Measurements from ENCODE around the gene GNAO1. TPM values are rescaled to one million over a fixed set of nuclear protein-coding genes. Genes with fewer than 3 reads are reported as not detected.
"Not testable (repeated sequence)": the region's sequence is repeated elsewhere in the genome, so short reads cannot be mapped to it uniquely, and the experiment has no call there.

The GNAO1 gene
- polyA plus RNA-seq, 3 donors: not detected

DNA sequence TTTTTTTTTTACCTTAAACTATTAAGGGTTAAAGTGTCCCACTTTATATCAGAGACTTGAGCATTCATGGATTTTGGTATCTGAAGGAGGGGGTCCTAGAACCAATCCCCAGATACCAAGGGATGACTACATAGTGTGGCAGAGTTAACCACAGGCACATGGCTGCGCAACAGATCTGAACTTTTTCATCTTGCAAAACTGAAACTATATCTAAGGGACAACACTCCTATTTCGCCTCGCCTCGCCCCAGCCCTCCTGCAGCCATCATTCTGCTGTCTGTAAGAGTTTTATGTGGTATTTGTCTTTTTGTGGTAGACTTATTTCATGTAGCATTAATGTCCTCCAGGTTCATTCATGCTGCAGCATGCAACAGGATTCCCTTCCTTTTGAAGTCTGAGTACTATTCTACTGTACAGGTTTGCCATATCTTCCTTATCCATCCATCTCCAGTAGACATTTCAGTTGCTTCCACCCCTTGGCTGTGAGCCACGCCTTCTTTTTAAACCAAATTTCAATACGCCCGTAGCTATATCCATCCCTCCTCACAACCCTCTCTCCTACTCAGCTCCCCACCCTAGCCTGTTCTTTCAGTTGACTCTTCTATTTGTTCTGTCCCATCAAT is 180.8 kb downstream of the GNAO1 start:
- intact Hi-C loops (cut with micrococcal nuclease): no loop called here
- H3K27ac ChIP-seq (ENCODE audit: low read depth in 1 of 2, low read length in 2 of 2): no peak overlapping the region
- no peak overlapping the region for H3K4me3 Mint-ChIP-seq

DNA sequence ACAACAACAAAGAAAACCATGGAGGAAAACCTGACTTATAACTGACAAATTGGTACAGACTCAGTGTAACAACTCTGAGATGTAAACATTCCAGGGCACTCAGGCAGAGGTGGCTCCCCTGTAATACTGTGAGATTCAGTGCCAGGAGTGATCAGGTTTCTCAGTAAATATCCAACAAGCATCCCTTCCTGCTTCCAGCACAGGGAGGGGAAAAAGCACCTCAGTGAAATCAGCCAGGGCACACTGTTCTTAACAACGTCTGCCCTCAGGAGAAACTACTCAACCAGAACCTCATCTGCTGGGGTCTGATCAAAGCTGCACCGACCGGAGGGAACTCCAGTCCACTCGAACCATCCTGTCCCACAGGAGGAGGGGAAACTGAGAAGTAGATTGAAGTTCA is 181.7 kb downstream of the GNAO1 start:
- no peak overlapping the region for H3K4me3 ChIP-seq (replicated peaks in 1 of 3; ENCODE audit: low read depth in 2 of 3, low read length in 3 of 3)
- no peak overlapping the region for H3K9ac ChIP-seq (ENCODE audit: insufficient read depth, low read length, poor library complexity, severe bottlenecking)
- no peak overlapping the region for H3K4me2 ChIP-seq (replicated peaks; ENCODE audit: extremely low read depth, low read length, poor library complexity, severe bottlenecking)
- H2AFZ ChIP-seq (ENCODE audit: insufficient read depth, low read depth, low read length, poor library complexity, severe bottlenecking): no peak overlapping the region
- peaks cover 0 to 2% (median 1%) of the 10 kb centered on the region in 3 donors for H3K27me3 Mint-ChIP-seq (ENCODE audit: low read depth in 3 of 3)
- H3K4me3 Mint-ChIP-seq: no peak overlapping the region
- no peaks in the 10 kb centered on the region for H3K27me3 ChIP-seq (ENCODE audit: control insufficient read depth in 2 of 2, insufficient read depth in 2 of 2, low read length in 2 of 2)
- peaks cover 66 to 76% of the 10 kb centered on the region in 2 donors for H3K36me3 Mint-ChIP-seq
- H3K79me2 ChIP-seq (ENCODE audit: insufficient read depth, low read length): peaks cover 7% of the 10 kb centered on the region
- H3K27ac Mint-ChIP-seq: no peak overlapping the region
- TF ChIP-seq, protein P1, sequence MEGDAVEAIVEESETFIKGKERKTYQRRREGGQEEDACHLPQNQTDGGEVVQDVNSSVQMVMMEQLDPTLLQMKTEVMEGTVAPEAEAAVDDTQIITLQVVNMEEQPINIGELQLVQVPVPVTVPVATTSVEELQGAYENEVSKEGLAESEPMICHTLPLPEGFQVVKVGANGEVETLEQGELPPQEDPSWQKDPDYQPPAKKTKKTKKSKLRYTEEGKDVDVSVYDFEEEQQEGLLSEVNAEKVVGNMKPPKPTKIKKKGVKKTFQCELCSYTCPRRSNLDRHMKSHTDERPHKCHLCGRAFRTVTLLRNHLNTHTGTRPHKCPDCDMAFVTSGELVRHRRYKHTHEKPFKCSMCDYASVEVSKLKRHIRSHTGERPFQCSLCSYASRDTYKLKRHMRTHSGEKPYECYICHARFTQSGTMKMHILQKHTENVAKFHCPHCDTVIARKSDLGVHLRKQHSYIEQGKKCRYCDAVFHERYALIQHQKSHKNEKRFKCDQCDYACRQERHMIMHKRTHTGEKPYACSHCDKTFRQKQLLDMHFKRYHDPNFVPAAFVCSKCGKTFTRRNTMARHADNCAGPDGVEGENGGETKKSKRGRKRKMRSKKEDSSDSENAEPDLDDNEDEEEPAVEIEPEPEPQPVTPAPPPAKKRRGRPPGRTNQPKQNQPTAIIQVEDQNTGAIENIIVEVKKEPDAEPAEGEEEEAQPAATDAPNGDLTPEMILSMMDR (IDR thresholded peaks at IDR 0.05): no peak
- H3K4me1 Mint-ChIP-seq: peaks cover 2% of the 10 kb centered on the region
- peaks cover 60% of the 10 kb centered on the region for H4K20me1 ChIP-seq (ENCODE audit: insufficient read depth, low read length)
- intact Hi-C loops (cut with micrococcal nuclease): no loop called here
- no peaks in the 10 kb centered on the region for H3K9me3 Mint-ChIP-seq
- H3K27ac ChIP-seq (ENCODE audit: low read depth in 1 of 2, low read length in 2 of 2): no peak overlapping the region
- H3K4me1 ChIP-seq (ENCODE audit: control insufficient read depth in 1 of 2, insufficient read depth in 2 of 2, low read length in 2 of 2): no peaks in the 10 kb centered on the region
- no CpG with 5 or more reads among the region's 4 CpGs for WGBS (ENCODE audit: insufficient coverage)
- H3K36me3 ChIP-seq (replicated peaks in 1 of 2; ENCODE audit: control insufficient read depth in 1 of 2, insufficient read depth in 2 of 2, low read length in 2 of 2): peaks cover 47 to 86% of the 10 kb centered on the region in 2 donors
- no peaks in the 10 kb centered on the region for H3K9me3 ChIP-seq (replicated peaks in 1 of 2; ENCODE audit: control insufficient read depth in 1 of 2, insufficient read depth in 1 of 2, low read length in 2 of 2)
- no peak for DNase-seq

More for the DNA sequence above, 180.8 kb downstream of the GNAO1 start:
- Histone ChIP-seq H3K9me3 (replicated peaks in 1 of 2; ENCODE audit: control insufficient read depth in 1 of 2, insufficient read depth in 1 of 2, low read length in 2 of 2) (no peaks in the 10 kb centered on the region), H2AFZ (ENCODE audit: insufficient read depth, low read depth, low read length, poor library complexity, severe bottlenecking) (no peak overlapping the region), H3K4me3 (replicated peaks in 1 of 3; ENCODE audit: low read depth in 2 of 3, low read length in 3 of 3) (no peak overlapping the region), H3K79me2 (ENCODE audit: insufficient read depth, low read length) (peaks cover 7% of the 10 kb centered on the region), H3K36me3 (replicated peaks in 1 of 2; ENCODE audit: control insufficient read depth in 1 of 2, insufficient read depth in 2 of 2, low read length in 2 of 2) (peaks cover 54 to 86% of the 10 kb centered on the region in 2 donors), H3K4me2 (replicated peaks; ENCODE audit: extremely low read depth, low read length, poor library complexity, severe bottlenecking) (no peak overlapping the region), H3K27me3 (ENCODE audit: control insufficient read depth in 2 of 2, insufficient read depth in 2 of 2, low read length in 2 of 2) (no peaks in the 10 kb centered on the region), H3K4me1 (ENCODE audit: control insufficient read depth in 1 of 2, insufficient read depth in 2 of 2, low read length in 2 of 2) (no peaks in the 10 kb centered on the region), H4K20me1 (ENCODE audit: insufficient read depth, low read length) (peaks cover 52% of the 10 kb centered on the region), H3K9ac (ENCODE audit: insufficient read depth, low read length, poor library complexity, severe bottlenecking) (no peak overlapping the region)
- Mint-ChIP-seq H3K9me3 (no peaks in the 10 kb centered on the region), H3K27me3 (ENCODE audit: low read depth in 3 of 3) (peaks cover 0 to 2% (median 1%) of the 10 kb centered on the region in 3 donors), H3K36me3 (peaks cover 68 to 79% of the 10 kb centered on the region in 2 donors), H3K27ac (peak overlapping the region in 1 of 7 donors; percentile 57), H3K4me1 (peaks cover 2% of the 10 kb centered on the region)
- no peak for DNase-seq
- 98% methylated on average over 3 of the region's 7 CpGs for WGBS (ENCODE audit: insufficient coverage)
- TF ChIP-seq, protein P1 (IDR thresholded peaks at IDR 0.05): no peak

DNA sequence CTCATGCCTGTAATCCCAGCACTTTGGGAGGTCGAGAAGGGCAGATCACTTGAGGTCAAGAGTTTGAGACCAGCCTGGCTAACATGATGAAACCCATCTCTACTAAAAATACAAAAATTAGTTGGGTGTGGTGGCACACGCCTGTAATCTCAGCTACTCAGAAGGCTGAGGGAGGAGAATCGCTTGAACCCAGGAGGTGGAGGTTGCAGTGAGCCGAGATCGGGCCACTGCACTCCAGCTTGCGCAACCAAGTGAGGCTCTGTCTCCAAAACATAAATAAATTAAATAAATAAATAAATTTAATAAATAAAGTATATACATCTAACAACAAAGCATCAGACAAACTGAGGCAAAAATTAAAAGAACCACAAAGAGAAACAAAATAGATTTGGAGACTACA is 184.5 kb downstream of the GNAO1 start:
- intact Hi-C loops (cut with micrococcal nuclease); H3K79me2 ChIP-seq (ENCODE audit: insufficient read depth, low read length); H2AFZ ChIP-seq (ENCODE audit: insufficient read depth, low read depth, low read length, poor library complexity, severe bottlenecking); H3K4me1 ChIP-seq (ENCODE audit: control insufficient read depth in 1 of 2, insufficient read depth in 2 of 2, low read length in 2 of 2); H3K9ac ChIP-seq (ENCODE audit: insufficient read depth, low read length, poor library complexity, severe bottlenecking); H3K4me3 ChIP-seq (replicated peaks in 1 of 3; ENCODE audit: low read depth in 2 of 3, low read length in 3 of 3); DNase-seq; H3K27ac ChIP-seq (ENCODE audit: low read depth in 1 of 2, low read length in 2 of 2); H3K4me2 ChIP-seq (replicated peaks; ENCODE audit: extremely low read depth, low read length, poor library complexity, severe bottlenecking); H3K4me3 Mint-ChIP-seq; H3K4me1 Mint-ChIP-seq; H3K27ac Mint-ChIP-seq; H3K27me3 ChIP-seq (ENCODE audit: control insufficient read depth in 2 of 2, insufficient read depth in 2 of 2, low read length in 2 of 2); H3K27me3 Mint-ChIP-seq (ENCODE audit: low read depth in 3 of 3): not testable (repeated sequence)
- Histone ChIP-seq H3K36me3 (replicated peaks in 1 of 2; ENCODE audit: control insufficient read depth in 1 of 2, insufficient read depth in 2 of 2, low read length in 2 of 2) (peaks cover 42 to 86% of the 10 kb centered on the region in 2 donors), H4K20me1 (ENCODE audit: insufficient read depth, low read length) (peaks cover 69% of the 10 kb centered on the region), H3K9me3 (replicated peaks in 1 of 2; ENCODE audit: control insufficient read depth in 1 of 2, insufficient read depth in 1 of 2, low read length in 2 of 2) (peaks cover 10 to 12% of the 10 kb centered on the region in 2 donors)
- no CpG with 5 or more reads among the region's 6 CpGs for WGBS (ENCODE audit: insufficient coverage)
- H3K36me3 Mint-ChIP-seq: peaks cover 73 to 81% of the 10 kb centered on the region in 2 donors
- peaks cover 7 to 16% (median 12%) of the 10 kb centered on the region in 7 donors for H3K9me3 Mint-ChIP-seq

All from CD14-positive monocyte (primary cell).